NCI-H526 treated with DMSO at 0.1 percent for 48 hours (cell line): ENCODE results near the gene ARL8B.
A peak's percentile ranks its signal among the peaks of the same experiment; 100 is the strongest.
"Not testable (repeated sequence)": the region's sequence is repeated elsewhere in the genome, so short reads cannot be mapped to it uniquely, and the experiment has no call there.

Experiments used
- DNase-seq: peaks from one replicate; lab custom pipeline; 2025; lab: John Stamatoyannopoulos, UW

The ARL8B gene

DNA sequence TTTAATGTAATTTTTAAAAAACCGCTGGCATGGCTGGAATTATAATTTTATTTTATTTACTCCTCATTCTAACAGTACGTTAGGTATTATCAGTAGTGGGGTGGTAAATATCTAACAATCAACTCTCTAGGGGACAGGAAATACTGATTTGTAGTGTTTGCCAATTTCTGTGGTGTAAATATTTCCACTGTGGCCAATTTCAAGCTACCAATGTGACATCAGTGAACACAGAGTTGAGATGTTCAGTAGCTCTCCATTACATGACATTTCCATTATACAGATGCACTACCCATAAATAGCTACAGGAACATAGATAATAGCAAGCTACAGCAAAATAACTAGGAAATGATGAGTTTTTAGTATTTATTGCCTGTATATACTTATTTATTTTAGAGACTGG, 10.0 kb upstream of the ARL8B start:
- no peak for DNase-seq

DNA sequence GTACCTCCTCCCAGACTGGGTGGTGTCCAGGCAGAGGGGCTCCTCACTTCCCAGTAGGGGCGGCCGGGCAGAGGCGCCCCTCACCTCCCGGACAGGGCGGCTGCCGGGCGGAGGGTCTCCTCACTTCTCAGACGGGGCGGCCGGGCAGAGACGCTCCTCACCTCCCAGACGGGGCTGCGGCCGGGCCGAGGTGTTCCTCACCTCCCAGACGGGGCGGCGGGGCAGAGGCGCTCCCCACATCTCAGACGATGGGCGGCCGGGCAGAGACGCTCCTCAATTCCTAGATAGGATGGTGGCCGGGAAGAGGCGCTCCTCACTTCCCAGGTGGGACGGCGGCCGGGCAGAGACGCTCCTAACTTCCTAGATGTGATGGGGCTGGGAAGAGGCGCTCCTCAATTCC, 8.4 kb upstream of the ARL8B start:
- DNase-seq = not testable (repeated sequence)

DNA sequence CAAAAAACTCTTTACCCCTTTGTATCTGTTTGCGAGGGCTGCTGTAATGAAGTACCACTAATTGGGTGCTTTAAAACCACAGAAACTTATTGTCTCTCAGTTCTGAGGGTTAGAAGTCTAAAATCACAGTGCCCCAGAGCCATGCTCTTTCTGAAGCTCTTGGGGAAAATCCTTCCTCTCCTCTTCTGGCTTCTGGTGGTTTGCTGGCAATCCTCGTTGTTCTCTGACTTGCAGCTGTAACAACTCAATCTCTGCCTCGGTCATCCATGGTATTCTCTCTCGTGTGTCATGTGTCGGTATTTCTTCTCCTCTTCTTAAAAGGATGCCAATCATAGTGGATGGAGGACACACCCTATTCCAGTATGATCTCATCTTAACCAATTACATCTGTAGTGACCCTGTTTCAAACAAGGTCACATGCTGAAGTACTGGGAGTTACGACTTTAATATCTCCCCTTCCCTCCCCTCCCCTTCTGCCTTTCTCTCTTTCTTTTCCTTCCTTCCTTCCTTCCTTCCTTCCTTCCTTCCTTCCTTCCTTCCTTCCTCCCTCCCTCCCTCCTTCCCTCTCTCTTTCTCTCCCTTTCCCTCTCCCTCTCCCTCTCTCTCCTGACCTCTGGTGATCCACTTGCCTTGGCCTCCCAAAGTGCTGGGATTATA, 6.5 kb upstream of the ARL8B start:
- no peak for DNase-seq

GRCh38 chr3:5116538-5116937, 5.6 kb upstream of the ARL8B start:
- DNase-seq = no peak

- no peak for DNase-seq
Observed at GRCh38 chr3:5120446-5120845, 1.6 kb upstream of the ARL8B start.

DNA sequence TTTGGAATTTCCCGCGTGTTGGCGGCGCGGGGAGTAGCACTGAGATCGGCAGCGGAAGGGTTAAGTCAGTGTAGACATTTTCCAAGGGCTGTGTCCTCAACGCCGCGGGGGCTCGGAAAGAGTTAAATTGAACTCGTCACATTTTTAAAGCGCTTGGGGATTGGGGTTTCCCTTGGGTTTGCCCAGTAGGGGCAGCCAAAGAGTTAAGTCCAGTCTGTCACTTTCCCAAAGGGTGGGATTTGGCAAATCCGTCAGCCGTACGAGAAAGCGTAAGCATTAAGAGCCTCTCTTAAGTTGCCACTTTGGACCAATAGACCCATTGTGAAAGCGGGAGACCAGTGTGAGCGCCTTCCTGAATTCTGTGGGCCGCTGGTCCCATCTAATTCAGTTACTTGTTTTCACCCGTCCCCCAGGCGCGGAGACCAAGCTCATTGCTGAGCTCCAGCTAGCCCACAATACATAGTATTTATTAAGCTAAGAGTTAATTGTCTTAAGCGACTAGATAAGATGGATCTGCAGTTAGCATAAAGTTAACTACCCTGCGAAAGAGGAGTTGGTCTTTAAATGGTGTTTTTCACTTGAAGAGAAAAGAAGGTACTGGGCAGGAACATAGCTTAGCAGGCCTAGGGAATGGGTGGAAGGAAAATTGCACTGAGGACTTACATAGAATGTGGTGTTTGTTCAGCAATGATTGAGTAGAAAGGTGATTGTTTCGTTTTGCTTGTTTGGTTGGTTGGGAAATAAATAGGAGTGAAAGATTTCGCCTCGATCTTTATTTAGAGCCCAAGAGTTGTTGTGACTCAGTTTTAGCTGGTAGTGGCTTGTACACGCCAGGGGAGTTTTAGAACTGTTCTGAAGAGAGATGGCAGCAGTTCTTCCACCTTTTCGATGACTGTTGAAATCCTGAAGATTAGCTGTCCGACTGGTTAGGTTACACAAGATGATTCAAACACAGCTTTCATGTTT, 932 bp downstream of the ARL8B start:
- no peak for DNase-seq

GRCh38 chr3:5123937-5124336, 1.8 kb downstream of the ARL8B start:
- DNase-seq = no peak

DNA sequence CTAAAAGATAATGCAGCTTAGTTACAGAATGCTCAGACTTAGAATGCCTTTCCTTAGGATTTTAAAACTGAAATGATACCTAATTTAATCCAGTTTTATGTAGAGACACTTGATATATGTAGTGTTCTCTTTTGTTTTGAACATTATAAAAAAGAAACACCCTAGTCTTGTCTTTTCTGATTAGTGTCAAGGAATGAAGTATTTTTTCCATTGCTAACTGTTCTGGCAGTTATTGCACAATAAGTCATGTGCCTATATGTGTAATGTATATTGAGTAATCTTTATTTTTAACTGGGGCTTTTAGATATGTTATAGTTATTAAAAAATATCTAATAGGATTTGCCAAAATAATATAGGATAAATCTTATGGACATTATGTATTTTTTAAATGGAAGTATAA, 4.5 kb downstream of the ARL8B start:
- DNase-seq = no peak

DNA sequence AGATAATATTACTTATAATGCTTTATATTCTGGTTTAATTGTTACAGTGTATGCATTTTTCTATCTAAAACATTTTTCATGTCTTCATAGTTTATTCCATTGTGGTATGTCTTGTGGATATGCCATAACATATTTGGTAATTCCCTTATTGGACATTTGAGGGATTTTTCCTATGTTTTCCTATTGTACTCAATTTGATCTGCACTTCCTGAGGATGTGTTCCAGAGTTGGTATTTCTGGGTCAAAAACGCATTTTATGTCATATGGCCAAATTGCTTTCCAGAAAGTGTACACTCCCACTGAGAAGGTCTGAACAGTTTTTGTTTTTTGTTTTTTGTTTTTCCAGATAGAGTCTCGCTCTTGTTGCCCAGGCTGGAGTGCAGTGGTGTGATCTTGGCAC, 6.8 kb downstream of the ARL8B start:
- no peak for DNase-seq

- no peak for DNase-seq
Observed at GRCh38 chr3:5133239-5134018, 11.3 kb downstream of the ARL8B start.

GRCh38 chr3:5134019-5134391, 11.9 kb downstream of the ARL8B start:
- no peak for DNase-seq

DNA sequence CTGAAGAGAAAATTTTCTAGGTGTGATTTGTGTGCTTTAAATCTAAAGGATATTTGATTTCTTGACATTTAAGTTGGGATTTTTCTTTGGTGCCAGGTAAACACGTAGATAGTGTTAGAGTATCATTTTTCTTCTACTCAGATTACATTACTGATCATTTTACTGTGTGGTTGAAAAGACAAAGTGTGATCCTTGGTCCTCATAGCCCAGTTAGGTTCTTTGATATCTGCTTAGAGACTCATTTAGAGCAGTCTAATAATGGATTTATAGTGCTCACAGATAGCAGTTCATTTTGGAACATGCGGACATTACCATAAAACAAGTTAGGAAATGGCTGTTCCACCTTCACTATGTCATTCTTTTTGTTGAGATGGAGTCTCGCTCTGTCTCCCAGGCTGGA, 12.4 kb downstream of the ARL8B start:
- DNase-seq = no peak

- DNase-seq = peak; percentile 2
Observed at GRCh38 chr3:5136211-5136918, 14.3 kb downstream of the ARL8B start.

DNA sequence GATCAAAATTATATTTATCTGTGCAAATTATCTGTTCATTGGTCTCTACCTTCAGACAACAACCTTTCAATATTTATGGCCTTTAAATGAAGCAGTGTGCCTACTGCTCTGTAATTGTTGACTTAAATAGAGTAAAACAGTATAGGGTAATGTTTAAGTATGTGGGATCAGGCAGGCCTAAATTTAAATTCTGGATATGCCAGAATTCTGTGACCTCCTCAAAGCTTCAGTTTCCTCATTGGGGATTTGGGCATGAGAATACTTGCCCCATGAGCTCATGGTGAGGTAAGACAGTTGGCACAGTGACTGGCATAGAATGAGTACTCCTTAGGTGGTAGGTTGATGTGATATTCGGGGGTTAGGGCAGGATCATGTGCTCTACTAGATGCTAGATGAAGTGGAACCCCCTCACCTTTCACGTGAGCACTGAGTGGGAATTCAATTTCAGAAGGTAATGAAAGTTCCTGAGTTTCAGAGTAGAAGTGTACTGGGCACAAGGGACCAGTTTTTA, 14.9 kb downstream of the ARL8B start:
- DNase-seq = no peak

DNA sequence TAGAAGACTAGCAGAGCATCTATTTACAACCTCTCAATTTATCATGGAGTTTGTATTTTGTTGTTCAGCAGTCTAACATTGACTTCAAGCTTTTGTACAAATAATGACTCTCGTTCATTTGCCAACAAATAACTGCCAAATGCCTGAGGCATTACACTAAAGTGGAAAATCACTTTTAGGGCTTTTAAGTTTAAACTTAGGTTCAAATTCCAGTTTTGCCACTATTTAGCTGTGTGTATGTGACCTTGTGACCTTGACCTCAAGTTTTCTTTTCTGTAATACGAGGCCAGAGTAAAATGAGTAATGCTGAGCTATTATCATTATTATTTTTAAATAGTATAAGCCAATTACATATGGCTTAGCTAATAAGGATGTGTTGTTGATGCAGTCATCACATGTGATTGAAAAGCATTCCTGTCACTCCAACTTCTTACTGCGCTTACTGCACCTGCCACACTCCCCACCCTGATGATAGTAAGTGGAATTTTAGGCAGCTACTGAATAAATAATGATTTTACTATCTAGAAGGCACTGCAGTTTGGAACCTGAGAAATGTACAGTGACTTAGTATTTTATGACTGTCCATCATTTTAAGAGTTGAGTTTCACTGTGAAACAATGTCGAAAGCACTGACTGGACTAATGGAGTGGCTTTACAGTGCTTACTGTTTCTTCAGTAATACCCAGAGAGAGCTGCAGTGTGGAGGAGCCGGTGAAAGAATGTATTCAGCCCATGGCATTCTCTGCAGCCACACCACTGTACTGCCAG, 16.3 kb downstream of the ARL8B start:
- no peak for DNase-seq

DNA sequence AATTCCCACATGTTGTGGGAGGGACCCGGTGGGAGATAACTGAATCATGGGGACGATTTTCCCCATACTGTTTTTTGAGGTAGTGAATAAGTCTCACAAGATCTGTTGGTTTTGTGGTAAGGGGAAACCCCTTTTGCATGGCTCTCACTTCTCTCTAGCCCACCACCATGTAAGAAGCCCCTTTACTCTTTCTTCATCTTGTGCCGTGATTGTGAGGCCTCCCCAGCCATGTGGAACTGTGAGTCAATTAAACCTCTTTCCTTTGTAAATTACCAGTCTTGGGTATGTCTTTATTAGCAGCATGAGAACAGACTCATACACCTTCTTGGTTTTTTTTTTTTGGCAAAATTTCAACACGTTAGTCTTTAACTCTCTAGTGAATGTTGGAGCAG, 18.1 kb downstream of the ARL8B start:
- no peak for DNase-seq

GRCh38 chr3:5140839-5141238, 18.7 kb downstream of the ARL8B start:
- DNase-seq = no peak

DNA sequence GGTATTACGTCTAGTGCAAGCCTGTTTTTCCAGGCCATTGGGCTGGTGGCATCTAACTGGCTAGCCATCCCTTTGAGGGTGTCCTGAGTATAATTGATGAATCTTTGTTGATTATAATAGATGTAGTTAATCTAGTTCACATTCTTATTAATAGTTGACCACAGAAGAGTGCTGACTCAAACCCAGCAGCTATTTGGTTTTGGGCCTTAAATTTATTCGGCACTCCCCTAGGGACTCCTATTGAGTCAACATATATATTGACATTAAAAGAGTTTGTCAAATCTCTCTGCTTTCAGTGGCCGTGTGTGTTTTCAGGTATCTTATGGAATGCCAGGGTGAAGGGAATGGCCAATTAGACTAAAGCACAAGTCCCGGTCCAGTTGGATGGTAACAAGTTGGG, 19.7 kb downstream of the ARL8B start:
- DNase-seq = no peak

DNA sequence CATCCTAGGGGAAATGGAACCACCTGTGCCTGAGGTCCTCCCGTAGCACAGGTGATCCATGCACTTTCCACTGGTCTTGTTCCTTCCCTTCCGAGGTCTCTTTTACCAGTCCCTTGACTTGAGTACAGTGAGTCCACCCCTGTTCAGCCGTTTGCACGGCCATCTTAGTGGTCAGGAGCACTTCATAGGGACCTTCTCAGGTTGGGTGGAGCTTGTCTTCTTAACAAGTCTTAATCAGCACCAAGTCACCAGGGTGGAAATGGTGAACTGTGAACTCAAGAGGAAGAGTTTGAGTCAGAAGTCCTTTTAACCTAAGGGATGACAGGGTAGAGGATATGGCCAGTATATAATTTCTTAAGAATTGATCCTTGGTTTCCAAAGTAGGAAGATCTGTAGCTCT, 21.4 kb downstream of the ARL8B start:
- no peak for DNase-seq

GRCh38 chr3:5144316-5144994, 22.4 kb downstream of the ARL8B start:
- DNase-seq = no peak

DNA sequence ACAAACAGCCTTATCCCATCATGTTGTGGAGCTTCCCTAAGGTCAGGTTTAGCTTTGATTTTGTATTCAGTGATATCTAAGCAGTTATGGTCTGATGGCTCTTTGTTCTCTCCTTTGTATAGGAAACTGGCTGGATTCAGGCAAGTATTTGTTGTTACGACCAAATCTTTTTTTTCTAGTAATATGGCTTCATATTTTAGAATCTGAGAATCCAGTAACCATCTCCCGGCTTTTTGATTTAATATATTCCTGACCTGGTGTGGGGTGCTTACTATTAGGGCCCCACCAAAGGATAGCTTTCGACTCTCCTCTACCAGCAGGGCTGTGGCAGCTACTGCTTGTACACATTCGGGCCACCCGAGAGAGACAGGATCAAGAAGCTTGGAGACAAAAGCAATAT, 23.0 kb downstream of the ARL8B start:
- no peak for DNase-seq
